HEK293T (cell line): Measurements from ENCODE around the gene POU5F1.

Experiments used
- ARNT ChIP-seq: fragments of 450-650 bp; IDR thresholded peaks from 2 replicates; pipeline ENCODE4 v1.6.1; 2017; ENCODE audit warnings: mild to moderate bottlenecking
- BHLHE40 ChIP-seq: fragments of 450-650 bp; IDR thresholded peaks from 2 replicates; pipeline ENCODE4 v1.6.1; 2016; ENCODE audit warnings: mild to moderate bottlenecking, moderate library complexity, borderline replicate concordance
- ELF4 ChIP-seq: fragments of 450-650 bp; IDR thresholded peaks from 2 replicates; pipeline ENCODE4 v1.6.1; 2017; ENCODE audit warnings: antibody characterized with exemption
- FOXA1 ChIP-seq: fragments of 450-650 bp; IDR thresholded peaks from 2 replicates; pipeline ENCODE4 v1.6.1; 2016; ENCODE audit warnings: mild to moderate bottlenecking
- FOXM1 ChIP-seq: fragments of 450-650 bp; IDR thresholded peaks from 2 replicates; pipeline ENCODE4 v1.6.1; 2017; ENCODE audit warnings: mild to moderate bottlenecking, borderline replicate concordance
- NFRKB ChIP-seq: fragments of 450-650 bp; IDR thresholded peaks from 2 replicates; pipeline ENCODE4 v1.6.1; 2016; ENCODE audit warnings: mild to moderate bottlenecking, moderate library complexity
- SP1 ChIP-seq: fragments of 450-650 bp; IDR thresholded peaks from 2 replicates; pipeline ENCODE4 v1.6.1; 2017
- SUZ12 ChIP-seq: fragments of 450-650 bp; IDR thresholded peaks from 2 replicates; pipeline ENCODE4 v1.6.1; 2016; ENCODE audit warnings: mild to moderate bottlenecking
- TF ChIP-seq, protein P1 (sequence below): fragments of 450-650 bp; IDR thresholded peaks from 2 replicates; pipeline ENCODE4 v1.6.1; 2016

DNA sequence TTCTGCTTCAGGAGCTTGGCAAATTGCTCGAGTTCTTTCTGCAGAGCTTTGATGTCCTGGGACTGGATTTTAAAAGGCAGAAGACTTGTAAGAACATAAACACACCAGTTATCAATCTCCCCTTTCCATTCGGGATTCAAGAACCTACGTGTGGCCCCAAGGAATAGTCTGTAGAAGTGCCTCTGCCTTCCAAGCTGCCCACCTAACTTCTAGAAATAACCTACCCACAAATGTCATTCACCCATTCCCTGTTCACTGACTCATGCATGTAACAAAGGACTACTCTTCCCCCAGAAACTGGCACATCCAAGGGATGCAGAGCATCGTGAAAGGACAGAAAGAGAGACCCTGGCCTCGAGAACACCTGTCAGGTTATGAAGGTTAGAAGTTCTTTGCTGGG, 4.5 kb downstream of the POU5F1 start:
- TF ChIP-seq SP1, result no peak
- no peak for TF ChIP-seq FOXM1
- TF ChIP-seq NFRKB, result no peak
- TF ChIP-seq SUZ12, result no peak
- TF ChIP-seq, protein P1, sequence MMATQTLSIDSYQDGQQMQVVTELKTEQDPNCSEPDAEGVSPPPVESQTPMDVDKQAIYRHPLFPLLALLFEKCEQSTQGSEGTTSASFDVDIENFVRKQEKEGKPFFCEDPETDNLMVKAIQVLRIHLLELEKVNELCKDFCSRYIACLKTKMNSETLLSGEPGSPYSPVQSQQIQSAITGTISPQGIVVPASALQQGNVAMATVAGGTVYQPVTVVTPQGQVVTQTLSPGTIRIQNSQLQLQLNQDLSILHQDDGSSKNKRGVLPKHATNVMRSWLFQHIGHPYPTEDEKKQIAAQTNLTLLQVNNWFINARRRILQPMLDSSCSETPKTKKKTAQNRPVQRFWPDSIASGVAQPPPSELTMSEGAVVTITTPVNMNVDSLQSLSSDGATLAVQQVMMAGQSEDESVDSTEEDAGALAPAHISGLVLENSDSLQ, result no peak
- TF ChIP-seq FOXA1, result no peak
- no peak for TF ChIP-seq BHLHE40
- TF ChIP-seq ARNT, result no peak
- TF ChIP-seq ELF4, result no peak
